Central memory CD8-positive, alpha-beta T cell (primary cell): ENCODE results near the gene TSN.

Source experiments
- ATAC-seq: fragments of 150-1000 bp; cut with Tn5 transposase; replicated peaks from 2 replicates; pipeline ENCODE4 v1.10.0; 2022; ENCODE audit warnings: mild to moderate bottlenecking, moderate FRiP score, moderate number of reproducible peaks; ENCODE audit not compliant: poor library complexity, severe bottlenecking; ENCODE audit errors: extremely low read depth
- DNase-seq, 2 donors: peaks; one replicate each; pipeline ENCODE4 v3.0.0; 2021; ENCODE audit warnings: low spot score in 2 of 2
- H3K27ac Mint-ChIP-seq: one replicate; pipeline ENCODE4 v1.8.0; 2022; ENCODE audit warnings: low read depth, mild to moderate bottlenecking, moderate library complexity, mixed read lengths
- H3K27me3 Mint-ChIP-seq: one replicate; pipeline ENCODE4 v1.8.0; 2022; ENCODE audit warnings: mixed read lengths
- H3K36me3 Mint-ChIP-seq: one replicate; pipeline ENCODE4 v1.8.0; 2022; ENCODE audit warnings: mild to moderate bottlenecking, moderate library complexity, mixed read lengths; ENCODE audit not compliant: insufficient read depth
- H3K4me1 Mint-ChIP-seq: one replicate; pipeline ENCODE4 v1.8.0; 2022; ENCODE audit warnings: mixed read lengths
- H3K4me3 Mint-ChIP-seq: one replicate; pipeline ENCODE4 v1.8.0; 2022; ENCODE audit warnings: mild to moderate bottlenecking, moderate library complexity, mixed read lengths
- H3K9me3 Mint-ChIP-seq: one replicate; pipeline ENCODE4 v1.8.0; 2022; ENCODE audit warnings: mixed read lengths

Gene TSN

GRCh38 chr2:121766624-121767023 is 11.2 kb downstream of the TSN start:
- peaks cover 58% of the 10 kb centered on the region for H3K36me3 Mint-ChIP-seq
- no peaks in the 10 kb centered on the region for H3K27me3 Mint-ChIP-seq
- no peaks in the 10 kb centered on the region for H3K9me3 Mint-ChIP-seq
- DNase-seq (no peak), ATAC-seq (no peak)
- no peak overlapping the region for H3K4me3 Mint-ChIP-seq
- H3K4me1 Mint-ChIP-seq, result no peaks in the 10 kb centered on the region
- H3K27ac Mint-ChIP-seq, result no peak overlapping the region

GRCh38 chr2:121768143-121768755 is 12.8 kb downstream of the TSN start:
- no peak for ATAC-seq
- H3K27ac Mint-ChIP-seq, result no peak overlapping the region
- no peaks in the 10 kb centered on the region for H3K27me3 Mint-ChIP-seq
- peaks cover 42% of the 10 kb centered on the region for H3K36me3 Mint-ChIP-seq
- no peak for DNase-seq
- no peak overlapping the region for H3K4me3 Mint-ChIP-seq
- H3K9me3 Mint-ChIP-seq, result no peaks in the 10 kb centered on the region
- H3K4me1 Mint-ChIP-seq, result no peaks in the 10 kb centered on the region

- H3K9me3 Mint-ChIP-seq, result no peaks in the 10 kb centered on the region
- peaks cover 14% of the 10 kb centered on the region for H3K36me3 Mint-ChIP-seq
- H3K4me1 Mint-ChIP-seq, result no peaks in the 10 kb centered on the region
- no peak overlapping the region for H3K4me3 Mint-ChIP-seq
- no peaks in the 10 kb centered on the region for H3K27me3 Mint-ChIP-seq
- ATAC-seq, result no peak
- no peak overlapping the region for H3K27ac Mint-ChIP-seq
- no peak for DNase-seq
These were observed 16.7 kb downstream of the TSN start for GRCh38 chr2:121771976-121772742.

GRCh38 chr2:121774235-121774634 is 18.8 kb downstream of the TSN start:
- Mint-ChIP-seq H3K36me3 (peaks cover 1% of the 10 kb centered on the region), H3K27me3 (no peaks in the 10 kb centered on the region), H3K4me1 (no peaks in the 10 kb centered on the region), H3K4me3 (no peak overlapping the region), H3K27ac (no peak overlapping the region), H3K9me3 (no peaks in the 10 kb centered on the region)
- ATAC-seq, result no peak
- no peak for DNase-seq

GRCh38 chr2:121776361-121776760 is 20.9 kb downstream of the TSN start:
- ATAC-seq (no peak), DNase-seq (no peak)
- H3K27me3 Mint-ChIP-seq, result no peaks in the 10 kb centered on the region
- no peaks in the 10 kb centered on the region for H3K9me3 Mint-ChIP-seq
- no peak overlapping the region for H3K27ac Mint-ChIP-seq
- H3K36me3 Mint-ChIP-seq, result peaks cover 1% of the 10 kb centered on the region
- H3K4me1 Mint-ChIP-seq, result no peaks in the 10 kb centered on the region
- H3K4me3 Mint-ChIP-seq, result no peak overlapping the region

GRCh38 chr2:121776885-121777698 is 21.6 kb downstream of the TSN start:
- ATAC-seq, result no peak
- H3K36me3 Mint-ChIP-seq, result peaks cover 1% of the 10 kb centered on the region
- no peaks in the 10 kb centered on the region for H3K9me3 Mint-ChIP-seq
- no peak for DNase-seq
- H3K27ac Mint-ChIP-seq, result no peak overlapping the region
- no peaks in the 10 kb centered on the region for H3K27me3 Mint-ChIP-seq
- H3K4me3 Mint-ChIP-seq, result no peak overlapping the region
- no peaks in the 10 kb centered on the region for H3K4me1 Mint-ChIP-seq

GRCh38 chr2:121777699-121778058 is 22.2 kb downstream of the TSN start:
- H3K27ac Mint-ChIP-seq, result no peak overlapping the region
- no peaks in the 10 kb centered on the region for H3K27me3 Mint-ChIP-seq
- DNase-seq, result no peak
- no peak overlapping the region for H3K4me3 Mint-ChIP-seq
- no peaks in the 10 kb centered on the region for H3K4me1 Mint-ChIP-seq
- ATAC-seq, result no peak
- H3K36me3 Mint-ChIP-seq, result peaks cover 1% of the 10 kb centered on the region
- H3K9me3 Mint-ChIP-seq, result no peaks in the 10 kb centered on the region

GRCh38 chr2:121778741-121779487 is 23.5 kb downstream of the TSN start:
- H3K27ac Mint-ChIP-seq, result no peak overlapping the region
- no peaks in the 10 kb centered on the region for H3K9me3 Mint-ChIP-seq
- no peaks in the 10 kb centered on the region for H3K27me3 Mint-ChIP-seq
- H3K36me3 Mint-ChIP-seq, result peaks cover 1% of the 10 kb centered on the region
- H3K4me1 Mint-ChIP-seq, result no peaks in the 10 kb centered on the region
- no peak overlapping the region for H3K4me3 Mint-ChIP-seq
- ATAC-seq, result no peak
- DNase-seq, result no peak

GRCh38 chr2:121783180-121783579 is 27.7 kb downstream of the TSN start:
- H3K4me1 Mint-ChIP-seq, result no peaks in the 10 kb centered on the region
- no peaks in the 10 kb centered on the region for H3K36me3 Mint-ChIP-seq
- peaks cover 15% of the 10 kb centered on the region for H3K27me3 Mint-ChIP-seq
- H3K4me3 Mint-ChIP-seq, result no peak overlapping the region
- DNase-seq (no peak), ATAC-seq (no peak)
- H3K9me3 Mint-ChIP-seq, result no peaks in the 10 kb centered on the region
- no peak overlapping the region for H3K27ac Mint-ChIP-seq

GRCh38 chr2:121788685-121789084 is 33.2 kb downstream of the TSN start:
- no peaks in the 10 kb centered on the region for H3K4me1 Mint-ChIP-seq
- peaks cover 57% of the 10 kb centered on the region for H3K27me3 Mint-ChIP-seq

GRCh38 chr2:121790276-121790956 is 35.0 kb downstream of the TSN start:
- ATAC-seq, result no peak

More at GRCh38 chr2:121788685-121789084, 33.2 kb downstream of the TSN start:
- no peaks in the 10 kb centered on the region for H3K36me3 Mint-ChIP-seq
- DNase-seq (no peak), ATAC-seq (no peak)
- H3K4me3 Mint-ChIP-seq, result no peak overlapping the region
- no peaks in the 10 kb centered on the region for H3K9me3 Mint-ChIP-seq
- H3K27ac Mint-ChIP-seq, result no peak overlapping the region

GRCh38 chr2:121791290-121791689 is 35.8 kb downstream of the TSN start:
- ATAC-seq, result no peak
- DNase-seq, result no peak
- Mint-ChIP-seq H3K27me3 (peaks cover 65% of the 10 kb centered on the region), H3K36me3 (no peaks in the 10 kb centered on the region), H3K4me1 (no peaks in the 10 kb centered on the region), H3K27ac (no peak overlapping the region), H3K9me3 (no peaks in the 10 kb centered on the region), H3K4me3 (no peak overlapping the region)

More at GRCh38 chr2:121790276-121790956, 35.0 kb downstream of the TSN start:
- H3K36me3 Mint-ChIP-seq, result no peaks in the 10 kb centered on the region
- DNase-seq, result no peak
- H3K9me3 Mint-ChIP-seq, result no peaks in the 10 kb centered on the region
- H3K4me3 Mint-ChIP-seq, result no peak overlapping the region
- peaks cover 65% of the 10 kb centered on the region for H3K27me3 Mint-ChIP-seq
- no peaks in the 10 kb centered on the region for H3K4me1 Mint-ChIP-seq
- H3K27ac Mint-ChIP-seq, result no peak overlapping the region
